Measurements from ENCODE around the gene ATP10B.
"Not testable (repeated sequence)": the region's sequence is repeated elsewhere in the genome, so short reads cannot be mapped to it uniquely, and the experiment has no call there.

ATP10B gene

GRCh38 chr5:160749682-160750081 is 102.3 kb downstream of the ATP10B start:
- DNase-seq = no peak

- DNase-seq = no peak
Measured at GRCh38 chr5:160749026-160749425, 103.0 kb downstream of the ATP10B start.

DNA sequence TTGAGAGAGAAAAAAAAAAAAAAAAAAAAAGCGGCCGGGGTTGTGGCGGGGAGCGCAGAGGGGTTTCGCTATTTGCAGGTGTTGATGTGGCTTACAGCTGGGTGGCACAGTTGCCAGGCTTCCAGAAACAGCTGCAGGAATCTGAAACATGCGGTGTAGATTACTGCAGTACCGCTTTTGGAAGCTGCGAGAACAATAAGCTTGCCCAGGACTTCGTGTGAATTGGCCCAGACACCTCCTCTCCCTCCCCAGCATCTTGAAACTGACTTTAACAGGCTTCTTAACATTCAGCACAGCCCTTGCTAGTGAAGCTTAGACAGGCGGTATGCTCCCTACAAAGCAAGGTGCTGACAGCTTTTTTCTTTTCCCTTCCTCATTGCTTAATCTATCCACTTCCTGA is 104.0 kb downstream of the ATP10B start:
- DNase-seq = no peak

GRCh38 chr5:160747559-160747958 is 104.5 kb downstream of the ATP10B start:
- no peak for DNase-seq

GRCh38 chr5:160744268-160745101 is 107.5 kb downstream of the ATP10B start:
- no peak for DNase-seq

DNA sequence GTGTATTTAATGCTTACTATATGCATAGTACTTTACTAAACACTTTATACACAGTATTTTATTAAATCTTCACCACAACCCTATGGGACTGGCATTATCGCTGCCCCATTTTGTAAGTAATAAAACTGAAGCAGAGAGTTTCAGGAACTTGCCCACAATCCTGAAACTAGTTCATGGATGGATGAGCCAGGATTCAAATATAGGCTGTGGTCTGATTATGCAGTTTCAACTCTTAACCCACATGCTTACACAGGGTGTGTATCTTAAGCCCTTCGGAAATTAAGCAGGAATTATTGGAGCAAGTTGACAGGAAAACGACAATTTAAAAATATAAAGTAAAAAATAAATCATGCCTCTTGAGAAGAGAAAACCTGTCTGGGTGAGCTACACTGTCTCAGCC is 109.0 kb downstream of the ATP10B start:
- no peak for DNase-seq

DNA sequence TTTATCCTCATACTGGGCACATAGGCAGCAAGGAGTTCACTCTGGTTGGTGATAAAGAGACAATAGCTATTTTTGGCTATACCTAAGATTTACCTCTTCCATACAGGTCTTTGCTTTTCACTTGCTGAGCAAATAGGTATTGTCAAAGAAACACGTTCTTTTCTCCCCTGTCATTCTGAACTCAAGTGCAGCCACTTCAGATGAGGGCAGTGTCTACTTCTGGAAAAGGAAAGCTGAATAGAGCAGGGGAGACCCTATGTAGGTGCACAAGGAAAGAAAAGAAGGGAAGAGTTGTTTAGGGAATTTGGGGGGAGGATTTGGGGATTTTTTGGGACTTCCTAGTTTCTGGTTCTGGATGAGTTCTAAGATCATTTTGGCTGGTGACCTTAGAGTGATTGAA is 109.6 kb downstream of the ATP10B start:
- no peak for DNase-seq

GRCh38 chr5:160727296-160727997 is 124.6 kb downstream of the ATP10B start:
- no peak for DNase-seq

GRCh38 chr5:160726721-160727120 is 125.3 kb downstream of the ATP10B start:
- DNase-seq = no peak

GRCh38 chr5:160720822-160721221 is 131.2 kb downstream of the ATP10B start:
- no peak for DNase-seq

- DNase-seq = not testable (repeated sequence)
Measured at GRCh38 chr5:160715508-160715907, 136.5 kb downstream of the ATP10B start.

DNA sequence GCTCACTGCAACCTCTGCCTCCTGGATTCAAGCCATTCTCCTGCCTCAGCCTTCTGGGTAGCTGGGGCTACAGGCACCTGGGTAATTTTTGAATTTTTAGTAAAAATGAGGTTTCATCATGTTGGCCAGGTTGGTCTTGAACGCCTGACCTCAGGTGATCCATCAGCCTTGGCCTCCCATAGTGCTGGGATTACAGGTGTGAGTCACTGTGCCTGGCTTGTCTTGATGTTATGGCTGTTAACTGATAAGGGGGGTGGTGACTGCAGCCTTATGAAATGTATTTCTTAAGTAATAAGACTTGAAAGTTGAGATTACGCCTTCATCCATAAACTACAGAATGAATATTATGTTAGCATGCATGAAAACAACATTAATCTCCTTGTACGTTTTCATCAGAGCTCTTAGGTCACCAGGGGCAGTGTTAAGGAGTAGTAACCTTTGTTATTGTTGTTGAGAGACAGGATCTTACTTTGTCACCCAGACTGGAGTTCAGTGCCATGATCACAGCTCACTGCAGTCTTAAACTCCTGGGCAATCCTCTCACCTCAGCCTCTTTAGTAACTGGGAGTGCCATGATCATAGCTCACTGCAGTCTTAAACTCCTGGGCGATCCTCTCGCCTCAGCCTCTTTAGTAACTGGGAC is 148.3 kb downstream of the ATP10B start:
- no peak for DNase-seq

DNA sequence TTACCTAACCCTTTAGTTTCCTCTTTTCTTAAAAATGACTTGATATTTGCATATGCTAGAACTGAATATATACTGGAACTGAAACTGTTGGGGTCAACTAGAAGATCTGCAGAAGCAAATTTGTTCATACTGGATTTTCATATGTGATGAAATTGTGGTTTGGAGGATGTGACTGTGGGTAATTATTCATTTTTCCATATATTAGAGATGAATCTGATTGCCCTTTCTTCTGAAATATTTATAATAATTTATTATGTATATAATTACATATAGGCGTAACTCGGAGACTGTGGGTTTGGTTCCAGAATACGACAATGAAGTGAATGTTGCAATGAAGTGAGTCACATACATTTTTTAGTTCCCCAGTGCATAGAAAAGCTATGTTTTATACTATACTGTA is 149.1 kb downstream of the ATP10B start:
- peak; percentile 12 to 29 for DNase-seq

GRCh38 chr5:160702311-160702803 is 149.7 kb downstream of the ATP10B start:
- DNase-seq = no peak

- no peak for DNase-seq
Measured at GRCh38 chr5:160701403-160701802, 150.6 kb downstream of the ATP10B start.

GRCh38 chr5:160699301-160699700 is 152.7 kb downstream of the ATP10B start:
- DNase-seq = no peak

- DNase-seq = no peak
Measured at GRCh38 chr5:160697281-160697680, 154.7 kb downstream of the ATP10B start.

- no peak for DNase-seq
Measured at GRCh38 chr5:160694896-160695295, 157.1 kb downstream of the ATP10B start.

- no peak for DNase-seq
Measured at GRCh38 chr5:160693831-160694465, 158.1 kb downstream of the ATP10B start.

GRCh38 chr5:160692271-160692670 is 159.7 kb downstream of the ATP10B start:
- no peak for DNase-seq

DNA sequence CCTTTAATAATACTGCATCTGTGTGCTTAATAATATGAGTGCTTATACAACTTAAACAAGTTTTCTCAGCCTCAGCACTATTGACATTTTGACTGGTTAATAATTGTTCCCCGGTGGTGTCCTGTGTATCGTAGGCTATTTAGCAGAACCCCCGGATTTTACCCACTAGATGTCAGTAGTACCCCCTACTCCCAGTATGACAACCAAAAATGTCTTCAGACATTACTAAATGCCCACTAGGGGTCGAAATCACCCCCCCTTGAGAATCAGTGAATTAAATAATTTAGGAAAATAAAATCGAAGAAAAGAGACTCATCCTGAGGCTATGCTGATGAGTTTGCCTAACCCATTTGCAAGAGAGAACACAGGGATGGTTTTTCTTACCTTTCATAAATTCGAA is 166.3 kb downstream of the ATP10B start:
- peak in 1 of 2 donors; percentile 4 for DNase-seq

DNA sequence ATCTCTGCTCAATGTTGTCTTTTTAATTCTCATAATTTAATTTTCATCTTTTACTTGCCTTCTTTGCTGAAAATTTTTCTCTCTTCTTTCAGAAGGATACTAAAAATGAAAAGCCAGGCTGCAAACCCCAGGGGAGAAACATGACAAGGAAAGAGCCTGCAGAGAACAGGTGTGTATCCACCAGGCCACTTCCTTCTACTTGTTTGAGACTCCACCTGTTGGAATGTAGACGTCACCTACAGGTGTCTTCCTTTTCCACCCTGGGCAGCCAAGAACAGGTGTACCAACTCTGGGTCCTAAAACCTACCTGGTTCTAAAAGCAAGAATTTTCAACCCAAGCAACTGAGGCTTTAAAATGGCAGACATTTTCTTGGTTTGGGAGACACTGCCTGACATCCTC is 166.8 kb downstream of the ATP10B start:
- no peak for DNase-seq

Data from CD4-positive, alpha-beta T cell treated with Interleukin-4 for 1 hour (primary cell).